Transverse colon (tissue), 4 donors: ENCODE results near the gene XXYLT1. TPM values are rescaled to one million over a fixed set of nuclear protein-coding genes. Genes with fewer than 3 reads are reported as not detected.
"Not testable (repeated sequence)": the region's sequence is repeated elsewhere in the genome, so short reads cannot be mapped to it uniquely, and the experiment has no call there.

ENCODE experiments used
- DNase-seq: peaks from one replicate; pipeline ENCODE4 v3.0.0-alpha.2; 2019
- H3K27ac ChIP-seq, 4 donors: fragments of 200-600 bp; sonication (generic); 2 replicates each; pipeline ENCODE4 v1.5.1; 2016 to 2018; ENCODE audit warnings: inconsistent platforms in 4 of 4
- H3K27me3 ChIP-seq: fragments of 200-600 bp; sonication (generic); 2 replicates; pipeline ENCODE4 v1.5.1; 2017; ENCODE audit warnings: inconsistent platforms
- H3K36me3 ChIP-seq, 4 donors: fragments of 200-600 bp; sonication (generic); 2 replicates each; pipeline ENCODE4 v1.5.1; 2017 to 2019; ENCODE audit warnings: inconsistent platforms in 4 of 4
- H3K4me1 ChIP-seq, 4 donors: fragments of 200-600 bp; sonication (generic); 2 replicates each; pipeline ENCODE4 v1.5.1; 2017 to 2020; ENCODE audit warnings: inconsistent platforms in 4 of 4
- H3K4me3 ChIP-seq, 4 donors: fragments of 200-600 bp; sonication (generic); 1 replicate in 1 of 4; 2 replicates in 3 of 4; pipeline versions ENCODE4 v1.5.1 to v1.6.1; 2017 to 2019; ENCODE audit warnings: inconsistent platforms in 4 of 4
- H3K9me3 ChIP-seq, 2 donors: fragments of 200-600 bp; sonication (generic); 2 replicates each; pipeline ENCODE4 v1.5.1; 2017 to 2019; ENCODE audit warnings: inconsistent platforms in 2 of 2
- EP300 ChIP-seq: sonication (generic); formaldehyde crosslinking; IDR thresholded peaks from one replicate; pipeline ENCODE4 v1.6.1; 2017; ENCODE audit warnings: antibody characterized with exemption, low read depth
- POLR2A ChIP-seq: fragments of 450-650 bp; IDR thresholded peaks from one replicate; pipeline ENCODE4 v1.6.1; 2016; ENCODE audit warnings: antibody characterized with exemption, mild to moderate bottlenecking, moderate library complexity
- POLR2AphosphoS5 ChIP-seq, 3 donors: sonication (generic); formaldehyde crosslinking; IDR thresholded peaks; one replicate each; pipeline ENCODE4 v1.6.1; 2016; ENCODE audit warnings: antibody characterized with exemption in 3 of 3
- WGBS, 2 donors: methylation state at CpG; one replicate each; pipeline ENCODE4 v1.1.5; 2018; ENCODE audit warnings: low coverage in 1 of 2; 5-methylcytosine and 5-hydroxymethylcytosine counted together
- in situ Hi-C, 4 donors: fragments of 200-750 bp; cut with MboI; loops; one replicate each; pipeline versions ENCODE4 v1.15.0 to v1.15.1; 2017; ENCODE audit warnings: low sequenced_read_pairs in 3 of 4, low pct_ligation_motif_present in 1 of 4, low pct_unique_long_range_greater_than_20kb in 1 of 4
- intact Hi-C: fragments of 100-400 bp; cut with DNase I; formaldehyde crosslinking; loops from one replicate; pipeline ENCODE4 v1.15.1; 2023; ENCODE audit warnings: low total_unique reads
- total RNA-seq, 4 donors: library from RNA; depleted of rRNA; stranded (reverse); fragments of >200 nt; gene quantifications; one replicate each; pipeline ENCODE4 v1.1.0, GENCODE V29; 2016
- TF ChIP-seq, protein P1 (sequence below), 5 experiments: fragments of 200-600 bp in 3 of 5; fragments of 450-650 bp in 2 of 5; sonication (generic) in 3 of 5; IDR thresholded peaks; 1 replicate in 2 of 5; 2 replicates in 3 of 5; pipeline ENCODE4 v1.5.1; 2016 to 2017; ENCODE audit warnings: antibody characterized with exemption in 5 of 5, inconsistent platforms in 3 of 5, mild to moderate bottlenecking in 2 of 5, moderate library complexity in 1 of 5

XXYLT1 gene
- total RNA-seq, 4 donors from 2014 or later: 3.0 to 10.0 (median 5.9) TPM

DNA sequence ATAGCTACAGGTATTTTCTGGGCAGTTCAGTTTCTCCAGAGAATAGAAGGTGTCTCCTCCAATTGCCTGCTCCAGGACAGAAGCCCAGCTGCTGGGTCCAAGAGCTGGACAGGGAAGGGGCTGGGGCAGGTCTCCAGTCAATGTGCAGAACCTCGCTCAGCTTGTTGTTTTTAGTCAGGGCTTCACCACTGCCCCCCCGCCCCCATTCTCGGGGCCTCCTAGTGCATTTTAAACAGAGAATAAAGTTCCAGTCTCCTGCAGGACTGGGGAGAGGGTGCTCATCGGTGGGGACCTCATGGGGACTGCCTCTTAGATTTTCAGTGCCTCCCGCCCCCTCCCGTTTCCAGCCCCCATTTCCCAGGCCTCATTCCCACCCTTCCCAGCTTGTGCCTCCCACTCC lies 216.6 kb downstream of the XXYLT1 start:
- no peak for TF ChIP-seq EP300
- in situ Hi-C loops: no loop called here
- Histone ChIP-seq H3K36me3 (no peaks in the 10 kb centered on the region), H3K27me3 (no peaks in the 10 kb centered on the region), H3K9me3 (no peaks in the 10 kb centered on the region), H3K27ac (no peak overlapping the region), H3K4me1 (no peaks in the 10 kb centered on the region), H3K4me3 (no peak overlapping the region)
- intact Hi-C loops: no loop called here
- no peak for DNase-seq
- 83 to 85% methylated on average over 4 to 6 of the region's 6 CpGs for WGBS, 2 donors

DNA sequence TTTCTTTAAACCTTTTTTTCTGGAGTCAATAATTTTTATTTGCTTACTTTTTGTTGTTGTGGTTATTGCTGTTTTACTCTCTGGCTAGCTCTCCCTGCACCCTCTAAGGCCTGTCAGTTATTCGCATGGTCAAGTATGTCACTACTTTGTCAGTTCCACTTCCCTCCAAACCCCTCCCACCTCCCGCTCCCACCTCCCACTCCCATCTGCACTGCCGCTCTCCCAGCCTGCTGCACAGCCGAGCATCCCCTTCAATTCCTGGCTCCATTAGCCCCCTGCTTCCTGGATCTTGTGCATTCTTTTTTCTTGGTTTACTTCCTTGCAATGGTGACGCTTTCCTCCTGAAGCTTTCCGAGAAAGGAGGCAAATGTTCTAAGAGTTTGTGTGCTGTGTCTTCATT lies 218.0 kb downstream of the XXYLT1 start:
- Histone ChIP-seq H3K4me1 (no peaks in the 10 kb centered on the region), H3K4me3 (no peak overlapping the region), H3K36me3 (no peaks in the 10 kb centered on the region), H3K9me3 (no peaks in the 10 kb centered on the region), H3K27me3 (no peaks in the 10 kb centered on the region), H3K27ac (no peak overlapping the region)
- intact Hi-C loops (no loop called here), in situ Hi-C loops (no loop called here)
- WGBS, 2 donors: 76% methylated on average over 6 of the region's 6 CpGs; no CpG with 5 or more reads in 1 of the 2 donors
- TF ChIP-seq POLR2AphosphoS5 (IDR thresholded peaks at IDR 0.05): no peak
- no peak for TF ChIP-seq EP300
- TF ChIP-seq, protein P1, sequence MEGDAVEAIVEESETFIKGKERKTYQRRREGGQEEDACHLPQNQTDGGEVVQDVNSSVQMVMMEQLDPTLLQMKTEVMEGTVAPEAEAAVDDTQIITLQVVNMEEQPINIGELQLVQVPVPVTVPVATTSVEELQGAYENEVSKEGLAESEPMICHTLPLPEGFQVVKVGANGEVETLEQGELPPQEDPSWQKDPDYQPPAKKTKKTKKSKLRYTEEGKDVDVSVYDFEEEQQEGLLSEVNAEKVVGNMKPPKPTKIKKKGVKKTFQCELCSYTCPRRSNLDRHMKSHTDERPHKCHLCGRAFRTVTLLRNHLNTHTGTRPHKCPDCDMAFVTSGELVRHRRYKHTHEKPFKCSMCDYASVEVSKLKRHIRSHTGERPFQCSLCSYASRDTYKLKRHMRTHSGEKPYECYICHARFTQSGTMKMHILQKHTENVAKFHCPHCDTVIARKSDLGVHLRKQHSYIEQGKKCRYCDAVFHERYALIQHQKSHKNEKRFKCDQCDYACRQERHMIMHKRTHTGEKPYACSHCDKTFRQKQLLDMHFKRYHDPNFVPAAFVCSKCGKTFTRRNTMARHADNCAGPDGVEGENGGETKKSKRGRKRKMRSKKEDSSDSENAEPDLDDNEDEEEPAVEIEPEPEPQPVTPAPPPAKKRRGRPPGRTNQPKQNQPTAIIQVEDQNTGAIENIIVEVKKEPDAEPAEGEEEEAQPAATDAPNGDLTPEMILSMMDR (IDR thresholded peaks at IDR 0.05): no peak
- TF ChIP-seq POLR2A: no peak
- no peak for DNase-seq

DNA sequence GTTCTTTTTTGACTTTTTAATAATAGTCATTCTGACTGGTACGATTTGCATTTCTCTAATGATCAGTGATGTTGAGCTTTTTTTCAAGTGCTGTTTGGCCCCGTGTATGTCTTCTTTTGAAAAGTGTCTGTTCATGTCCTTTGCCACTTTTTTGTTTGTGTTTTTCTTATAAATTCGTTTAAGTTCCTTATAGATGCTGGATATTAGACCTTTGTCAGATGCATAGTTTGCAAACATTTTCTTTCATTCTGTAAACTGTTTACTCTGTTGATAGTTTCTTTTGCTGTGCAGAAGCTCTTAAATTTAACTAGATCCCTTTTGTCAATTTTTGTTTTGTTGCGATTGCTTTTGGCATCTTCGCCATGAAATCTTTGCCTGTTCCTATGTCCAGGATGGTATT lies 220.7 kb downstream of the XXYLT1 start:
- WGBS, 2 donors: 69 to 72% methylated on average over 5 of the region's 5 CpGs
- H3K4me1 ChIP-seq, DNase-seq, intact Hi-C loops, H3K9me3 ChIP-seq, H3K4me3 ChIP-seq, in situ Hi-C loops, H3K27me3 ChIP-seq, H3K36me3 ChIP-seq, H3K27ac ChIP-seq: not testable (repeated sequence)

- 67 to 78% methylated on average over 2 to 16 of the region's 16 CpGs for WGBS, 2 donors
- no peak for TF ChIP-seq POLR2AphosphoS5 (IDR thresholded peaks at IDR 0.05)
- TF ChIP-seq EP300: no peak
- TF ChIP-seq POLR2A: no peak
- TF ChIP-seq, protein P1 (IDR thresholded peaks at IDR 0.05): no peak
- in situ Hi-C loops (no loop called here), intact Hi-C loops (no loop called here)
- no peak for DNase-seq
- no peaks in the 10 kb centered on the region for H3K4me1 ChIP-seq
- H3K4me3 ChIP-seq: no peak overlapping the region
- H3K36me3 ChIP-seq: no peaks in the 10 kb centered on the region
- no peak overlapping the region for H3K27ac ChIP-seq
- H3K27me3 ChIP-seq: no peaks in the 10 kb centered on the region
- H3K9me3 ChIP-seq: no peaks in the 10 kb centered on the region
Measured at GRCh38 chr3:195048059-195048905, 222.7 kb downstream of the XXYLT1 start.

DNA sequence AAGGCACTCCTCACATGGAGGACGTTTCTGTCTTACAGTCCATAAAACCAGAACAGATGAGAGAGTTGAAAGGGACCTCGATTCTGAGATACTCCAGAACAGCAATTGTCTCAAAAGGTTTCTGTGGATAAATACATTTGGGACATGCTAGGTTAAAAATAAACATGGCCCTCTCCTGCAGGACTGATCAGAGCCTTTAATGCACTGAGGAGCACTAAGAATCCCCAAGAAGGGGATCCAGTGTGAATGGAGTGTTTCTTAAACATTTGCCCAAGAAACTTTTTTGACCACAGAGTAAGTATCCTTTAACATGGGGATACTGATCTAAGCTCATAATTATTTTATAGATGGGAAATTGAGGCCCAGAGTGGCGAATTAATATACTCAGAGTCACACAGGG lies 223.4 kb downstream of the XXYLT1 start:
- intact Hi-C loops: no loop called here
- 57 to 58% methylated on average over 2 to 3 of the region's 3 CpGs for WGBS, 2 donors

More for the DNA sequence above, 223.4 kb downstream of the XXYLT1 start:
- H3K27ac ChIP-seq: no peak overlapping the region
- in situ Hi-C loops: no loop called here
- TF ChIP-seq POLR2A (no peak), POLR2AphosphoS5 (IDR thresholded peaks at IDR 0.05) (no peak), EP300 (no peak)
- TF ChIP-seq, protein P1 (IDR thresholded peaks at IDR 0.05): no peak
- no peak for DNase-seq
- no peaks in the 10 kb centered on the region for H3K9me3 ChIP-seq
- H3K27me3 ChIP-seq: no peaks in the 10 kb centered on the region
- H3K4me1 ChIP-seq: no peaks in the 10 kb centered on the region
- no peaks in the 10 kb centered on the region for H3K36me3 ChIP-seq
- no peak overlapping the region for H3K4me3 ChIP-seq
